ENCODE results near the gene MRPL33.

The MRPL33 gene

GRCh38 chr2:27776696-27777095 is 5.2 kb downstream of the MRPL33 start:
- DNase-seq (ENCODE audit: low read depth, low spot score): no peak

GRCh38 chr2:27779417-27780055 is 8.0 kb downstream of the MRPL33 start:
- DNase-seq (ENCODE audit: low read depth, low spot score): no peak

- no peak for DNase-seq (ENCODE audit: low read depth, low spot score)
Measured at GRCh38 chr2:27781496-27781895, 10.0 kb downstream of the MRPL33 start.

- DNase-seq (ENCODE audit: low read depth, low spot score): no peak
Measured at GRCh38 chr2:27782701-27783100, 11.2 kb downstream of the MRPL33 start.

- DNase-seq (ENCODE audit: low read depth, low spot score): no peak
Measured at GRCh38 chr2:27790796-27791195, 19.3 kb downstream of the MRPL33 start.

- DNase-seq (ENCODE audit: low read depth, low spot score): no peak
Measured at GRCh38 chr2:27792759-27793158, 21.2 kb downstream of the MRPL33 start.

- DNase-seq (ENCODE audit: low read depth, low spot score): no peak
Measured at GRCh38 chr2:27795093-27795834, 23.7 kb downstream of the MRPL33 start.

- no peak for DNase-seq (ENCODE audit: low read depth, low spot score)
Measured at GRCh38 chr2:27795868-27796277, 24.4 kb downstream of the MRPL33 start.

- no peak for DNase-seq (ENCODE audit: low read depth, low spot score)
Measured at GRCh38 chr2:27796791-27797765, 25.6 kb downstream of the MRPL33 start.

GRCh38 chr2:27797841-27798240 is 26.3 kb downstream of the MRPL33 start:
- DNase-seq (ENCODE audit: low read depth, low spot score): no peak

GRCh38 chr2:27798486-27798885 is 27.0 kb downstream of the MRPL33 start:
- DNase-seq (ENCODE audit: low read depth, low spot score): no peak

- no peak for DNase-seq (ENCODE audit: low read depth, low spot score)
Measured at GRCh38 chr2:27798948-27799645, 27.6 kb downstream of the MRPL33 start.

- DNase-seq (ENCODE audit: low read depth, low spot score): no peak
Measured at GRCh38 chr2:27799646-27800010, 28.1 kb downstream of the MRPL33 start.

GRCh38 chr2:27800856-27801255 is 29.3 kb downstream of the MRPL33 start:
- DNase-seq (ENCODE audit: low read depth, low spot score): no peak

- no peak for DNase-seq (ENCODE audit: low read depth, low spot score)
Measured at GRCh38 chr2:27802547-27802946, 31.0 kb downstream of the MRPL33 start.

GRCh38 chr2:27803046-27803445 is 31.5 kb downstream of the MRPL33 start:
- DNase-seq (ENCODE audit: low read depth, low spot score): no peak

GRCh38 chr2:27804146-27804545 is 32.6 kb downstream of the MRPL33 start:
- DNase-seq (ENCODE audit: low read depth, low spot score): no peak

GRCh38 chr2:27805180-27805579 is 33.7 kb downstream of the MRPL33 start:
- DNase-seq (ENCODE audit: low read depth, low spot score): no peak

GRCh38 chr2:27806311-27807059 is 35.0 kb downstream of the MRPL33 start:
- DNase-seq (ENCODE audit: low read depth, low spot score): no peak

GRCh38 chr2:27807476-27807875 is 36.0 kb downstream of the MRPL33 start:
- no peak for DNase-seq (ENCODE audit: low read depth, low spot score)

GRCh38 chr2:27808418-27808817 is 36.9 kb downstream of the MRPL33 start:
- no peak for DNase-seq (ENCODE audit: low read depth, low spot score)

Measured in activated naive CD8-positive, alpha-beta T cell treated with anti-CD3 and anti-CD28 coated beads, Interleukin-2, amount 50 U/mL, for 16 hours (primary cell).